Activated naive CD4-positive, alpha-beta T cell treated with anti-CD3 and anti-CD28 coated beads, Interleukin-2, amount 50 U/mL, for 72 hours (primary cell): Measurements from ENCODE around the gene CPN2. TPM values are rescaled to one million over a fixed set of nuclear protein-coding genes. Genes with fewer than 3 reads are reported as not detected.
A peak's percentile ranks its signal among the peaks of the same experiment; 100 is the strongest.

Experiments
- ATAC-seq, 2 donors: fragments of 150-1000 bp; cut with Tn5 transposase; 2 replicates each; pipeline ENCODE4 v1.10.0; 2021; ENCODE audit warnings: mild to moderate bottlenecking in 2 of 2, moderate library complexity in 2 of 2
- DNase-seq, 2 donors: peaks; one replicate each; pipeline ENCODE4 v3.0.0; 2021 to 2022; ENCODE audit warnings: low spot score in 2 of 2
- H3K27ac Mint-ChIP-seq, 2 donors: one replicate each; pipeline ENCODE4 v1.8.0; 2022; ENCODE audit warnings: mild to moderate bottlenecking in 2 of 2, mixed read lengths in 2 of 2
- H3K36me3 Mint-ChIP-seq, 2 donors: one replicate each; pipeline ENCODE4 v1.8.0; 2022; ENCODE audit warnings: mixed read lengths in 2 of 2
- H3K9me3 Mint-ChIP-seq, 2 donors: one replicate each; pipeline ENCODE4 v1.8.0; 2022; ENCODE audit warnings: mixed read lengths in 2 of 2
- total RNA-seq, 2 donors: library from RNA; stranded (reverse); gene quantifications; one replicate each; pipeline ENCODE4 v1.2.3, GENCODE V29; 2022

CPN2 gene
- total RNA-seq, 2 donors from 2014 or later: not detected

DNA sequence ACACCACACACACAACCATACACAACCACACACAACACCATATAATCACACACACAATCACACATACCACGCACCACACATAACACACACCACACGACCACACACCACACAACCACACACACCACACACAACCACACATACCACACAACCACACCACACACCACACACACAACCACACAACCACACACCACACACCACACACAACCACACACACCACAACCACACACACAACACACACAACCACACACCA, 24.2 kb downstream of the CPN2 start:
- Mint-ChIP-seq H3K27ac (no peak overlapping the region), H3K36me3 (no peaks in the 10 kb centered on the region), H3K9me3 (no peaks in the 10 kb centered on the region)
- ATAC-seq: no peak
- DNase-seq: no peak

DNA sequence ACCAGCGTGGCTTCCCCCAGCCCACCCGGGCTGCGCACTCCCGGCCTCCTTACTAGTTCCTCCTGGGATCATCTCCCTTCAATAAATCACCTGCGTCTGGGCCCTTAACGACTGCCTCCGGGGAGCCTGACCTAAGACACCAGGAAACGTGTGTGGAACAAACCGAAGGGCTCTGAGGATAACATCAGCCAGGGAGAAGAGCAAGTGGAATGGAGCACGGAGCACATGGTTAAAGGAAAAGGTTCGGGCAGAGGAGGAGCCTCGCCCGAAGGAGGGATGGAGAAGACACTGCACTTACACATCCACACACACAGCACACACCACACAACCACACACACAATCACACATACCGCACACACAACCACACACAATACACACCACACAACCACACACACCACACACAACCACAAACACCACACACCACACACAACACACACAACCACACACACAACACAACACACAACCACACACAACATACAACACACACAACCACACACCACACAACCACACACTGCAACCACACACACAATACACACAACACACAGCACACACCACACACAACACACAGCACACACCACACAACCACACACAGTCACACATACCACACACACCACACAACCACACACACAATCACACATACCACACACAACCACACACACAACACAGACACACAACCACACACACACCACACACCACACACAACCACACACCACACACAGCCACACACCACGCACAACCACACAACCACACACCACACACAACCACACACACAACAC, 24.7 kb downstream of the CPN2 start:
- Mint-ChIP-seq H3K36me3 (no peaks in the 10 kb centered on the region), H3K9me3 (no peaks in the 10 kb centered on the region), H3K27ac (no peak overlapping the region)
- DNase-seq (no peak), ATAC-seq (no peak)

DNA sequence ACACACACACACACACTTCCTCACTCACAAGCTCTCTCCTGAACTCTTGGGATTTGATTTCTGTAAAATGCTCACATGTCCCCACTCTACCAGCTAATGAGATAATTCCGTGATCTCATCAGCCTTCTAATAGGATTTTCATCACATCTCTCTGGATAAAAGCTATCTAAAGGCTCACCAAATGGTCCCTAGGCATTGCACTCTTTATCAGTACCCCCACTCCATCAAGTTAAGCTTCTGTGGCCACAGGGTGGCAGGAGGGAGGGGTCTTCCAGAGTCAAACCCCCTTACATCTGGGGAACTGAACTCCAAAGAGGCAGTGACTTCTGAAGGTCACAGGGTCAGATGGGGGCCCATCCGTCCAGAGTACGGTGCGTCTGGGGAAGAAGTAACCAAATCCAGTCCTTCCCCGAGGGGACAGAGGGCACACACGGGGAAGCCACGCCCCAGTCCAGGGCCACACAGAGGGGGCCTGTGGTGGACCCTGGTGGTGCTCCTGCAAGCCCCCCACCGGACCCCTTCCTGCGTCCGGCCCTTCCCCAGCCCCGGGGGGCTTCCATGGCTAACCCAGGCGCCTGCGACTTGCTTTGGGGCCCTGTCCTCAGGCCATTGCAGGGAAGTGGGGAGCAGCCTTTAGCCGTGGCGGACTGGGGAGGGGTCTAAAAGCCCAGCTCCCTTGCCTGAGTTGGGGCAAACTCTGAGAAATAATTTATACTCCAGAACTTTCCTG, 25.5 kb downstream of the CPN2 start:
- DNase-seq (no peak), ATAC-seq (no peak)
- Mint-ChIP-seq H3K36me3 (no peaks in the 10 kb centered on the region), H3K27ac (no peak overlapping the region), H3K9me3 (no peaks in the 10 kb centered on the region)

DNA sequence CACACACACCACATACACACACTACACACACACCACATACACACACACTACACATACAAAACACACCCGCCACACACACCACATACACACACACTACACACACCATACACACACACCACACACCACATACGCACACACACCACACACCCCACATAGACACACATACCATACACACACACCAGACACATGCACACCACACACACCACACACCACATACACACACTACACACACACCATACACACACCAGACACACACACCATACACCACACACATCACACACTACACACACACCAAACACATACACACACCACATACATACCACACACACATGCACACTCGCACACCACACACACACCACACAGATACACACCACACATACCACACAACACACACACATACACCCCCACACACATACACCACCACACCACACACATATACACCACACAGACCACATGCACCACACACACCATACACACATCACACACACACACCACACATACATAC, 26.3 kb downstream of the CPN2 start:
- peaks cover 0 to under 1% of the 10 kb centered on the region in 2 donors for H3K9me3 Mint-ChIP-seq
- DNase-seq: no peak
- peaks cover 0 to under 1% of the 10 kb centered on the region in 2 donors for H3K36me3 Mint-ChIP-seq
- no peak for ATAC-seq
- no peak overlapping the region for H3K27ac Mint-ChIP-seq

DNA sequence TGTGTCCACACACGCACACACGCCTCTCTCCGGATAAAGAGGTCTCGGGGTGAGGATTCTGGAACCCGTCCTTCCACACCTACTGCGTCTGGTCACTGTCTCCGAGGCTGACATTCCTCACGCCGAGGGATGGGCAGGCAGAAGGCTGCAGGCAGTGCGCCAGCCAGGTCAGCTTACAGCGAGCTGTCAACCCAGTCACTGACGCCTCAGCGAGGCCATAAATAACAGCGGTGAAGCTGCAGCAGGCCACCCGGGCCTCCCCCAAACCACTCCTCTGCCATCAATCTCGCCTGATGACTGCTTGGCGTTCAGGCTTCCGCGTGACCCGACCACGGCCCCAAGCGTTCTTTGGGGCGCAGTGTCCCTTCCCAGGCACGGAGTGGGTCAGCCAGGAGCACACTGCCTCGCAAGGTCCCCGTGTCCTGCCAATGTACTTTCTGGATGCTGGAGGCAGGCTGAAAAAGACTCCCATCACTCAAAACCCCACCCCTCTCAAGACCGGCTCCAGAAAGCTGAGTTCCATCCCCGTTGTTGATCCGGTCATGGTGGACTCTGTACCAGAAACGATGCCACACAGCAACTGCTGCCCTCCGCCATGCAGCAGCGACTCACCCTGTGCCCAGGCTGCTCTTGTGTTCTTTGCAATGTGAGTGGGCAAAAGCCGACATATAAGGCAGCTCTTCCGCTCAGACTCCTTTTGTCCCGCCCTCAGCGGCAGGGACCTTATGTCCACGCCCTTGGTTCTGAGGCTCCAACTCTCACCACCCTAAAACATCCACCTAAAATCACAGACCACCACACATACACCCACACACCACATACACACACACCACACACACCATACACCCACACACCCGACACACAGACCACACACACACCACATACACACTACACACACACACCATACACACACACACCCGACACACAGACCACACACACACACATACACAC, 27.1 kb downstream of the CPN2 start:
- DNase-seq: peak in 1 of 2 donors; percentile 45
- Mint-ChIP-seq H3K27ac (no peak overlapping the region), H3K36me3 (peaks cover 7 to 9% of the 10 kb centered on the region in 2 donors), H3K9me3 (peaks cover 7 to 8% of the 10 kb centered on the region in 2 donors)
- peak; percentile 53 to 76 for ATAC-seq

DNA sequence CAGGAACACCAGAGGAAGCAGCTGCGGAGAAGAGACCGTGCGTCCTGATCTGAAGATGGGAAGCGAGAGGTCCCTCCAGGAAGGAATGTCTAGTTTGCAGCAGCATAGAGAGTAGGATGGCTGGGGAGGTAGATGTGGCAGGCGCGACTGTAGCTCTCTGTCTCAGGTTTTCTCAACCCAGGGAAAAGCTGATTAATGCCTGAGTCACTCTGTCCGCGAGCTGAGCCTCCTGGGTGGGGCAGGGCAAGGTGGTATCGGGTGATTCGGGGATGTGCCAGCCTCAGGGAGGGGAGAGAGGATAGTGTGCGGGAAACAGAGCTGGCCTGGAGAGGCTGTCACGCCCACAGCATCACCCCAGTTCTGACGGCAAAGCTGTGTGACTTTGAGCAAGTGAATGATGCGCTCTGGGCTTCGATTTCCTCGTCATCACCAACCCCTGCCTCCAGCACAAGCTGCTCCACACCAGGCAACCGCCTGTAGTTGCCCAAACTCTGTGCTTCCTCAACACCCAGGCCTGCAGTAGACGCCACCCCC, 28.4 kb downstream of the CPN2 start:
- Mint-ChIP-seq H3K36me3 (peaks cover 9 to 13% of the 10 kb centered on the region in 2 donors), H3K9me3 (peaks cover 11% of the 10 kb centered on the region in 2 donors), H3K27ac (no peak overlapping the region)
- ATAC-seq (peak; percentile 33 to 65), DNase-seq (no peak)

DNA sequence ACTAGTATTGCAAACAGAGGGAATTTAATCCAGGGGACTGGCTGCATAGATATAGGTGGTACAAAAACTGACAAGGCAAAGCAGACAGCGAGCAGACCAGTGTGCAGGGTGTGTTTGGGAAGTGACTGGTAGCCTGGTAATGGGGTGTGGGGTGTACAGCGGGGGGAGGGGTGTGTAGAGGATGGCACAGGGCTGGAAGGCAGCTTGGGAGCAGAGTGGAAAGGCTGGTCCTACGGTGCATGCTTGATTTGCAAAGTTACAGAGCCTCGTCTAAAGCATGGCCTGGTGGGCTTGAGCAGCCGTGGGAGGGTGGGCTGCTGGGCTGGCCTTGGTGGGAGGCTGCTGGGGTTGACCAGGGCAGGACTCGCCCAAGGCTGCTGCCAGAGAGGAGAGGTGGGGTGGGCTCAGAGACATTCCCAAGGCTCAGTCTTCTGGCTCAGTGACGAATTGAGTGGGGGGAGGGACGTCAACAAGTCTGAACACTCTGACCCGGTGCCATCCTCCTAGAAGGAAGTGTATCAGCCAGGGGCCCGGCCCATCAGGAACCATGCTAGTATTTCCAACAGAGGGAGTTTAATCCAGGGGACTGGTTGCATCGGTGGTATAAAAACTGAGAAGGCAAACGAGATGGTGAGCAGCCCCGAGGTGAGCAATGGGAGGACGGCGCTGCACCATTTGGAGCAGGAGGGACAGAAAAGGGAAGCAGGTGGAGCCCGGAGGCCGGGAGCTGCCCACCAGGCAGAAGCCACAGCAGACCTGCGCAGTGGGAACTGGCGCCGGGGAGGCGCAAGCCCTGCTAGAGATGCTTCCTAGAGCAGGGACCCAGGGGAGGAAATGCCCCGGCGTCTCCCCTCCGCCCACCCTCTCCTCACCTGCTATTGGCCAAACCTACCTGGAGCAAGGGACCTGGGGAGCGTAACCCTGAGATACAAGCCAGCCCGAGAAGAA, 29.2 kb downstream of the CPN2 start:
- peaks cover 11% of the 10 kb centered on the region in 2 donors for H3K9me3 Mint-ChIP-seq
- no peak for ATAC-seq
- no peak overlapping the region for H3K27ac Mint-ChIP-seq

DNA sequence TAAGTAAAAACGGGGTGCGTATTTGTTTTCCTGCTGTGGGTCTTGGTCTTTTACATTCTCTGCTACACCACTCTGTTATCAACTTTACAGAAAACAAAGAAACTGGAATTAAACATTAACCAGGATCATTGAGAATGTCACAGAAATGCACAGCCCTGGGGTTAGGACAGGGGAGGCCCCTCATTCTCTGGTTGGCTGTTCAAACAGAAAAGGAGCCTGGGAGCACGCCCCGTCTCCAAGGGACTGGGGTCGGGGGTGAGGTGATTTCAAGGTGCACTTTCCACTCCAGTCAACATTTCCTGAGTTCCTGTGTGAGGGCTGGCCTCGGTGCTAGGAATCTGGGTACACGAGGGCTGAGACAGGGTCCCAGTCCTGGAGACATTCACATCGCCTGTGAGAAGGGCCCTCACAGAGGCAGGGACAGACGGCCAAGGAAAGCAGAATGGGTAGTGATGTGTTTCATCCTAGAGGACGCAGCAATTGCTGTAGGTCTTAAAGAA, 30.3 kb downstream of the CPN2 start:
- DNase-seq: no peak
- ATAC-seq: no peak
- Mint-ChIP-seq H3K9me3 (peaks cover 11% of the 10 kb centered on the region in 2 donors), H3K36me3 (peaks cover 9 to 13% of the 10 kb centered on the region in 2 donors), H3K27ac (no peak overlapping the region)

More for the DNA sequence above, 29.2 kb downstream of the CPN2 start:
- peaks cover 9 to 13% of the 10 kb centered on the region in 2 donors for H3K36me3 Mint-ChIP-seq
- no peak for DNase-seq

DNA sequence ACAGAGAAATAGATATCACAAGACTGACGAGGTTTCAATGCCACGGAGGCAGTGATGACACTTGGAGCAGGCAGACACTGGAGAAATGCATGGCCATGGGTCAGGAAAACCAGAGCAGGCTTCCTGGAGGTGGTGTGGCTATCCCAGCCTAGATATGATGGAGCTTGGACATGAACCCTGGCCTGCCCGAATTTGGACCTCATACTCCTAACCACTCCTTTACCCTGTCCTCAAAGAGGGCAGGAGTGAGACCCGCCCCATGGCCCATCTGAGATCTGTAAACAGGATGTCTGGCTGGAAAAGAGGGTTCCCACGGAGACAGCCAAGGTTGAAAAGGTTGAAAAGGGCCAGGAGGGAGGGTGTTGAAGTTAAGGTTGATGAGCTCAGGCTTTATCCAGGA, 31.0 kb downstream of the CPN2 start:
- Mint-ChIP-seq H3K36me3 (peaks cover 9 to 13% of the 10 kb centered on the region in 2 donors), H3K9me3 (peaks cover 11% of the 10 kb centered on the region in 2 donors), H3K27ac (no peak overlapping the region)
- no peak for DNase-seq
- ATAC-seq: no peak

DNA sequence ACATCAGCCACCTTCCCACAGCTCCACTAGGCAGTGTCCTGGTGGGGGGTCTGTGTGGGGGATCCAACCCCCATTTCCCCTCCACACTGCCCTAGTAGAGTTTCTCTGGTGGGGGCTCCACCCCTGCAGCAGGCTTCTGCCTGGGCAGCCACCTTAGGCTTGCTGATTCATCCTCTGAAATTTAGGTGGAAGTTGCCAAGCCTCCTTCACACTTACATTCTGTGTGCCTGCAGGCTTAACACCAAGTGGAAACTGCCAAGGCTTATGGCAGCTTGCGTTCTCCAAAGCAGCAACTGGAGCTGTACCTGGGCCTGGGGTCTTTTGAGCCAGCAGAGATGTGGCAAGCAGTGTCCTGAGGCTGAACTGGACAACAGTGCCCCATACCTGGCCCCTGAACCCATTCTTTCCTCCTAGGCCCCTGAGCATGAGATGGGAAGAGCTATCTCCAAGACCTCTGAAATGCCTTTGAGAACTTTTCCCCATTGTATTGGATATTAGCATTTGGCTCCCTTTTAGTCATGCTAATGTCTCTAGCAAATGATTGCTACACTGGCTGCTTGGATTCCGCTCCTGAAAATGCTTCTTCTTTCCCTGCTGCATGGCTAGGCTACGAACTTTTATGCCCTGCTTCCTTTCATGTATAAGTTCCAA, 32.5 kb downstream of the CPN2 start:
- peaks cover 11% of the 10 kb centered on the region in 2 donors for H3K9me3 Mint-ChIP-seq
- no peak for DNase-seq
- H3K36me3 Mint-ChIP-seq: peaks cover 9 to 13% of the 10 kb centered on the region in 2 donors
- ATAC-seq: no peak
- H3K27ac Mint-ChIP-seq: no peak overlapping the region

DNA sequence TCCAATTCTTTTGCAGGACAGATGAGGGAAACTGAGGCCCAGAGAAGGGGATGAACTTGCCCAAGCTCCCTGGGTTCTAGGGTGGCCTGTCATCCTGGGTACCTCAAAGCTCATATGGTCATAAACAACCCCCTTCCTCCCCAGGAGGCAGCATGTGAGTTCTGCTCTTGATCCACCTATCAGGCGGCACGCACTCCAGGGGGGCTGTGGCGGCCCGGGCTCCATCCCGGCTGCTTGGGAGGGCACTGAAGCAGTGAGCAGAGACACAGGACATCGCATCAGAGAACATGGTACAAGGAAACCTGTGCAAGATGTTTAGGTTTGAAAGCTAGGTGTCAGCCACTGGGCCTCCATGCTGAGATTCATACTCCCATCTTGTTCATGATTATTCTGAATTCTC, 34.2 kb downstream of the CPN2 start:
- H3K36me3 Mint-ChIP-seq: peaks cover 9 to 13% of the 10 kb centered on the region in 2 donors
- ATAC-seq (no peak), DNase-seq (no peak)
- H3K9me3 Mint-ChIP-seq: peaks cover 11% of the 10 kb centered on the region in 2 donors
- H3K27ac Mint-ChIP-seq: no peak overlapping the region

DNA sequence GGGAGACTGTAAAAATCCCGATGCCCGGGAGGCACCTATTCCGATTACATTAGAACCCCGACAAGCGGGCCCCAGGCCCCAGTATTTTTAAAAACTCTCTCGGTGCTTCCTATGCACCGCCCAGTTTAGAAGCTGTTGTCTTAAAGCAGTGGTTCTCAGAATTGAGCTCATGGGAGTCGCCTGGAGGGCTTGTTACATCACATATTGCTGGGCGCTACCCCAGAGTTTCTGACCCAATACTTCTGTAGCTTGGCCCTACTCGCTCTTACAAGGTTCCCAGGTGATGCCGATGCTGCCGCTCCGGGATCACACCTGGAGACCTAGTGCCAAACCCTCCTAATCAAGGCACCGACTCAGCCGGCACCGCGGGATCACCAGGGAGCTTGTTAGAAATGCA, 35.2 kb downstream of the CPN2 start:
- Mint-ChIP-seq H3K9me3 (peaks cover 11% of the 10 kb centered on the region in 2 donors), H3K27ac (no peak overlapping the region), H3K36me3 (peaks cover 9 to 13% of the 10 kb centered on the region in 2 donors)
- no peak for DNase-seq
- peak; percentile 25 to 62 for ATAC-seq

DNA sequence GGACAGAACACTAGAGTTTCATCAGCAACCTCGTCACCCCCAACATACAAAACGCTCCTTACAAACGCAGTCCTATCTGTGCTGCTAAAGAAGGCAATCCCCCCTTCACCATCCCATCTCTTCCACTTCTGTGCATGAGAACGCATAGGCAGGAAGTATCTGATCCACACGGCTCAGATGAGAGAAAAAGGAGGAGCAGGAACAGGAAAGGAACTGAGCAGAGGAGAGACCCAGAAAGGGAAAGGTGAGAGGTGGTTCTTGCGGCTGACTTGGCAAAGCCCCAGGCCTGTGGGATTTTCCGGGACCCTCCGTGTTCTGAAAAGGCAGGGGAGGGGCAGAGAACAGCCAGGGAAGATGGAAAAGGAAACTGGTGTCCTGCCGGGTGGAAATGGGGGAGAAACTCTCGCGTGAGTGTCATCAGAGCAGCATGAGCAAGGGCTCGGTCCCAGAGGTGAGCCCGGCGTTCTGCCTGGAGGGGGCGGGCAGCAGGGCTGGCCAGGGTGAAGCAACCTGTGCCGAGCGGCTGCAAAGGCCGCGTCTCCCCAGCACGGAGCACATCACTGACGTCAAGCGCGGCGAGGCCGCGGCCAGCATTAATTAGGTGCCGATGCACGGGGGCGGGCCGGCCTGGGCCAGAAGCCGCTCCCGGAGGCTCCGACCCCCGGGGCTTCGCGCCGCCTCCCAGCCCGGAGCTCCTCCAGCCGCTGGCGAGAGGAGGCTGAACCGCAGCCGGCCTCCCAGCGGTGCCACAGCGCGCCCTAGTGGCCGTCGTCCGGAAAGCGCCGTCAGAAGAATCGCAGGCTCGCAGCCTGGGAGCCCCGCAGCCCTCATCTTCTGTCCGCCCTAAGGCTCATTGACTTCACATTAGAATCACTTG, 35.8 kb downstream of the CPN2 start:
- peak; percentile 82 to 90 for DNase-seq
- peak; percentile 86 to 88 for ATAC-seq
- Mint-ChIP-seq H3K36me3 (peaks cover 9 to 13% of the 10 kb centered on the region in 2 donors), H3K27ac (no peak overlapping the region), H3K9me3 (peaks cover 11% of the 10 kb centered on the region in 2 donors)

DNA sequence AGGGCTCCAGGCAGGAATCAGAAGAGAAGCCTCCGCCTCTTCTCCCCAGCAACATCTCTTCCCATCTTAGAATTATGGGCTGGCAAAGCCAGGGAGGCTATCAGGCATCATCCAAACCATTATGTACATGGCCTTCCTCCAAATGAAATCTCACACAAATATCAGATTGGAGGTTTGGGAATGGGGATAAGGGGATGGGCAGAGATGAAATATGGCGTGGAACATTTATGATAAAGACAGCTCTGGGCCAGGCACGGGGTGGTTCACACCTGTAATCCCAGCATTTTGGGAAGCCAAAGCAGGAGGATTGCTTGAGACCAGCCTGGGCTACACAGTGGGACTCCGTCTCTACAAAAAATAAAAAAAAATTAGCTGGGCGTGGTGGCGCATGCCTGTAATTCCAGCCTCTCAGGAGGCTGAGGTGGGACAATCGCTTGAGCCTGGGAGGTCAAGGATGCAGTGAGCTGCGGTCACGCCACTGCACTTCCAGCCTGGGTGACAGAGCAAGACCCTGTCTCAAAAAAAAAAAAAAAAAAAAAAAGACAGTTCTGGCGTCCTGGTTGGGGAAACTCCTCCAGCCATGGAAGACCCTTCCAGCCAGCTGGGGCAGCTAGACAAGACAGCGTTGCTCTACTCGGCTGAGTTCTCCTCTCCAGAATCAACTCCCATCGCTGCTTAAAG, 36.6 kb downstream of the CPN2 start:
- Mint-ChIP-seq H3K9me3 (peaks cover 7 to 8% of the 10 kb centered on the region in 2 donors), H3K27ac (no peak overlapping the region), H3K36me3 (peaks cover 6 to 9% of the 10 kb centered on the region in 2 donors)
- no peak for ATAC-seq
- DNase-seq: no peak
